Stimulated activated CD8-positive, alpha-beta memory T cell treated with anti-CD3 and anti-CD28 coated beads, Interleukin-7, amount 100 ng/mL, for 48 hours (primary cell): ENCODE data around the gene CLEC2D.
"Not testable (repeated sequence)": the region's sequence is repeated elsewhere in the genome, so short reads cannot be mapped to it uniquely, and the experiment has no call there.

Experiments
- DNase-seq, 2 donors: peaks; one replicate each; pipeline ENCODE4 v3.0.0-alpha.2; 2020; ENCODE audit warnings: low read depth in 1 of 2; ENCODE audit errors: extremely low read depth in 1 of 2

CLEC2D gene

DNA sequence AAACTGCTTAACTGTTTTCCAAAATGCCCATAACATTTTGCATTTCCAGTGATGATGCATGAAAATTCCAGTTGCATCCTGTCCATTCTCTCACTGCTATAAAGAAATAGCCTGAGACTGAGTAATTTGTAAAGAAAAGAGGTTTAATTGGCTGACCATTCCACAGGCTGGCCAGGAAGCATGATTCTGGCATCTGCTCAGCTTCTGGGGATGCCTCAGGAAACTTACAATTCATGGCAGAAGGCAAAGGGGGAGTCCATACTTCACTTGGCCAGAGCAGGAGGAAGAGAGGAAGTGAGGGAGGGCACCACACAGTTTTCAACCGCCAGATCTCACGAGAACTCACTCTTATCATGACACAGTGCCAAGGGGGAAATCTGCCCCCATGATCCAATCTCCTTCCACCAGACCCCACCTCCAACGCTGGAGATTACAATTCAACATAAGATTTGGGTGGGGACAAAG lies 18.2 kb upstream of the CLEC2D start:
- peak; percentile 43 to 67 for DNase-seq

- no peak for DNase-seq
These were observed 9.5 kb upstream of the CLEC2D start for GRCh38 chr12:9660046-9660445.

DNA sequence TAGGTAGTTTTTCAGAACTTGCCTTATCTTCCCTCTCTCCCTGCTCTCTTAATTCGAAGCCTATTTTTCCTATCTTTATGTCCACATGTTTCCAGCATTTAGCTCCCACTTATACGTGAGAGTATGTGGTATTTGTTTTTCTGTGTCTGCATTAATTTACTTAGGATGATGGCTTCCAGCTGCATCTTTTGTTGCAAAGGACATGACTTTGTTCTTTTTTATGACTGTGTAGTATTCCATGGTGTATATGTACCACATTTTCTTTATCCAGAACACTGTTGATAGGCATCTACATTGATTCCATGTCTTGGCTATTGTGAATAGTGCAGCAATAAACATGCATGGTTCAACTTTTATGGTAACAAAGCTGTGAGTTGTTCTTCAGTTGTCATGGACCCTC lies 7.8 kb upstream of the CLEC2D start:
- no peak for DNase-seq

DNA sequence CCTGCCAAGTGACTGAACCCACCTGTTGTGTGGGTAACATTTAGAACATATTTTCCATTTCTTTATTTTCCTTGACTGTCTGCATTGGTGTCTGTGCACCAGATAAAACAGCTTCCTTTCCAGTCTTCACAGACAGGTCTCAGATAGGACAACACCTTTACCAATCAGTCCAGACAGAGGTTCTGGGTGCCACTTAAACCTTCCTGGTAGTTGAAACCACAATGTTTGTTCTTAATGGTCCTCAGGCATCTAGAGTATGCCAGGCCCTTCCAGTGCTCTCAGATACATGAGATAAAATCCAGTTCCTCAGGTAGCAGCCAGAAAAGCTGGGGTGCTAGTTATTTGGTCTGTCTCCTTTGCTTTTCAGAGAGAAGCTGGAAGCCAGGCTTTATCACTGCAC lies 7.0 kb upstream of the CLEC2D start:
- DNase-seq, result no peak

- no peak for DNase-seq
These were observed 1.9 kb upstream of the CLEC2D start for GRCh38 chr12:9667403-9668160.

DNA sequence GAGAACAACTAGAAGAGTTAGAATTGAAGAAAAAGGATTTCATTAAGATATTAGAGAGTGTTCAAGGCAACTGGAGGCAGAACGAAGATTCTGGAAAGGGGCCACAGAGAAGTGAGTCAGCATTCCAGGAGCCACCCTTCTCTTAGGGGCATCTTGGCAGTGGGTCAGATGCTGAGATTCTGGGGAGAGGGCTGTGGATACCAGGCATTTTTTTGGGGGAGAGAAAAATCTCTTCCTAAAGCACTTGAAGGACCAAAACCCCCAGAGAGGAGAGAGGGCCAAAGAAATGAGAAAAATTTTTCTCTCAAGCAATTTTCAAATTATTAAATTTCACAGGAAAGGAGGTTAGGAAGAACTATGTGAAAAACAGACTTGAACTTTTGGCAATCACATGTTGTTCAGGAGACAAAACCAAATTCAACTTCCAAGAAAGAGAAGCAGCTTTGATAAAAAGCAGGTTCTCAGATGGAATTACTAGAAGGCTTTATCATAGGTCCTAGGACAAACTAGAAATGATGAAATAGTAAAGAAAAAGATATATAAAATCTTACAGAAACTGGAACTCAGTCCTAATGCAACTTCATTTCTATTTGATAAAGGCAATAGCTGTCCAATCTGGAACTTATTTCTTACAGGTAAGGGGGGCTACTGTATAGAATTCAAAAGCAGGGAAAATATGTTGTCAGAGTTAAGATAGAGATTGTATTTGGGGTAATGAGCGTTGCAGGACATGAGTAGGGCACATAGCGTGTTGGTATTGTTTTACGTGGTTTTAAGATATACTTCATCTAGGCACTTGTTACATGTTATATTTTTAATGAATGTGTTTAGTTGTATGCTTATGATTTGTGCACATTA lies 1.1 kb upstream of the CLEC2D start:
- no peak for DNase-seq

GRCh38 chr12:9669019-9669326 lies 540 bp upstream of the CLEC2D start:
- no peak for DNase-seq

- not testable (repeated sequence) for DNase-seq
These were observed 2.8 kb downstream of the CLEC2D start for GRCh38 chr12:9672340-9672739.

DNA sequence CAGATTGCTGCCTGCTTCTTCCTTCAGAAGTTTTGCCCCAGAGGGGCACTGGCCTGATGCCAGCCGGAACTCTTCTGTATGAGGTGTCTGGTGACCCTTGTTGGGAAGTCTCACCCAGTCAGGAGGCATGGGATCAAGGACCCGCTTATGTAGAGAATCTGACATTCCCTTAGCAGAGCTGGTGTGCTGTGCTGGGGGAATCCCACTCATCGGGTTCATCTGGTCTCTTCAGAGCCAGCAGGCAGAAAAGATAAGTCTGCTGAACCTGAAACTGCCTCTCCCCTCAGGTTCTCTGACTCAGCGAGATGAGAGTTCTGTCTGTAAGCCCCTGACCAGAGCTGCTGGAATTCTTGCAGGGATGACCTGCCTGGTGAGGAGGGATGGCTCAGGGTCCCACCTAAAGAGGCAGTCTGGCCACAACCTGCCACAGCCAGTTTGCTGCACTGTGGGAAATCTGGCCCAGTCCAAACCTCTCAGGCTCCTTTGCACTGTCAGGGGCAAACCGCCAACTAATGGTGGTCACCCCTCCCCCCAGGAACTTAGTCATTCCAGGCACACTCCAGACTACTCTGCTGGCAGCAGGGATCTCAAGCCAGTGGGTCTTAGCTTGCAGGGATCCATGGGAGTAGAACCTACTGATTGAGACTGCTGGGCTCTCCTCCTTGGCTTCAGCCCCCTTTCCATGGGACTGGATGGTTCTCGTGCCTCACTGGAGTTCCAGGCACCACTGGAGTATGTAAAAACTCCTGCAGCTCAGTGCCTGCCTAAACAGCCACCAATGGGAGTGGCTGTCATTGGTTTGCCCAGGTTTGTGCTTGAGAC lies 4.1 kb downstream of the CLEC2D start:
- peak; percentile 46 to 68 for DNase-seq

DNA sequence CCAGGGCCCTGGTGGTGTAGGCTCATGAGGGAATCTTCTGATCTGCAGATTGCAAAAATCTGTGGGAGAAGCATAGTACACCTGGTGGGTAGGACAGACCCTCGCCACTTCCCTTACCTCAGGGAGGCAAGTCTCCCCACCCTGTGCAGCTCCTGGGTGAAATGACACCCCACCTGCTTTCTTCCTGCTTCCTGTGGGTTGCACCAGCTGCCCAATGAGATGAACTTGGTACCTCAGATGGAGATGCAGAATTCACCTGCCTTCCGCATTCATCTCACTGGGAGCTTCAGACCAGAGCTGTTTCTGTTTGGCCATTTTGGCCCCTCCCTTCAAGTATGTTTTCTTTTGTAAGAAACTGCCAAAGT lies 4.7 kb downstream of the CLEC2D start:
- no peak for DNase-seq

DNA sequence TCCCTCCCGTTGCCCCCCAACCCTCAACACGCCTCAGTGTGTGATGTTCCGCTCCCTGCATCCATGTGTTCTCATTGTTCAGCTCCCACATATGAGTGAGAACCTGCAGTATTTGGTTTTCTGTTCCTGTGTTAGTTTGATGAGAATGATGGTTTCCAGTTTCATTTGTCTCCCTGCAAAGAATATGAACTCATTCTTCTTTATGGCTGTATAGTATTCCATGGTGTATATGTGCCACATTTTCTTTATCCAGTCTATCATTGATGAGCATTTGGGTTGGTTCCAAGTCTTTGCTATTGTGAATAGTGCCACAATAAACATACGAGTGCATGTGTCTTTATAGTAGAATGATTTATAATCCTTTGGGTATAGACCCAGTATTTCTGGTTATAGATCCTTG lies 13.0 kb downstream of the CLEC2D start:
- not testable (repeated sequence) for DNase-seq

DNA sequence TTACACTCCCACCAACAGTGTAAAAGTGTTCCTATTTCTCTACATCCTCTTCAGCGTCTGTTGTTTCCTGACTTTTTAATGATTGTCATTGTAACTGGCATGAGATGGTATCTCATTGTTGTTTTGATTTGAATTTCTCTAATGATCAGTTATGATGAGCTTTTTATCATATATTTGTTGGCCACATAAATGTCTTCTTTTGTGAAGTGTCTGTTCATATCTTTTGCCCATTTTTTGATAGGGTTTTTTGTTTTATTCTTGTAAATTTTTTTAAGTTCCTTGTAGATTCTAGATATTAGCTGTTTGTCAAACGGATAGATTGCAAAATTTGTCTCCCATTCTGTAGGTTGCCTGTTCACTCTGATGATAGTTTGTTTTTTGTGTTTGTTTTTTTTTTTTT lies 13.4 kb downstream of the CLEC2D start:
- DNase-seq, result not testable (repeated sequence)

DNA sequence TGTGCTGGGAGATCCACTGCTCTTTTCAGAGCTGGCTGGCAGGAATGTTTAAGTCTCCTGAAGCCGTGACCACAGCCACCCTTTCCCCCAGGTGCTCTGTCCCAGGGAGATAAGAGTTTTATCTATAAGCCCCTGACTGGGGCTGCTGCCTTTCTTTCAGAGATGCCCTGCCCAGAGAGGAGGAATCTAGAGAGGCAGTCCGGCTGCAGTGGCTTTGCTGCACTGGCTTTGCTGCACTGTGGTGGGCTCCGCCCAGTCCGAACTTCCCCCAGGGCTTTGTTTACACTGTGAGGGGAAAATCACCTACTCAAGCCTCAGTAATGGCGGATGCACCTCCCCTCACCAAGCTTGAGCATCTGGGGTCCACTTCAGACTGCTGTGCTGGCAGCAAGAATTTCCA lies 15.9 kb downstream of the CLEC2D start:
- not testable (repeated sequence) for DNase-seq

GRCh38 chr12:9685915-9686314 lies 16.4 kb downstream of the CLEC2D start:
- no peak for DNase-seq

DNA sequence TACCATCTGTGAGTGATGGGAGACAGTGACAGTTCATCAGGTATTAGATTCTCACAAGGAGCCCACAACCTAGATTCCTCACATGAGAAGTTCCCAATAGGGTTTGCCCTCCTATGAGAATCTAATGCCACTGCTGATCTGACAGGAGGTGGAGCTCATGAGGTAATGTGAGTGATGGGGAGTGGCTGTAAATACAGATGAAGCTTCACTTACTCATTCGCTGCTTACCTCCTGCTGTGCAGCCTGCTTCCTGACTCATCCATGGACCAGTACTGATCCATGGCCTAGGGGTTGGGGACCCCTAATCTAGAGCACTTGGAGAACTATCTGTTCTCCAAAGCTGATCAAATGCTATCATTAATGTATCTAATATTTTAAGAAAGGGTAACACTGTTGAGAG lies 17.7 kb downstream of the CLEC2D start:
- no peak for DNase-seq

- no peak for DNase-seq
These were observed 23.4 kb downstream of the CLEC2D start for GRCh38 chr12:9692909-9693308.

DNA sequence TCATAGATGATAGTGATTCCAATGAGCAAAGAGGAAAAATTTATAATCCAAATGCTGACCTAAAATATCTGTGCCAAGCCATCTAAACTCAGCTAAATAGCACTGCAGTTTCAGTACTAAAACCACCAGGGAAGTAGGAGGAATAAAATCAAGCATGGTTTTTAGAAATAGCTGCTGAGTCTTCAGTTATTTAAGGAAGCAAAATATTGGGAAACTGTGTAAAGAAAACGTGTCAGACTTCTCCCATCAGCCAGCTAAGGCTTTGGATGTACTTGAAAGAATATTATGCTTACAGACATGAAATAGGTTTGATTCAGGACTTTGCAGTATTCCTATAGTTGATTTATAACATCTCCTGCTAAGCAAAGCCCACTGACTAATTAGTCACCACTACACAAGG lies 24.7 kb downstream of the CLEC2D start:
- no peak for DNase-seq

DNA sequence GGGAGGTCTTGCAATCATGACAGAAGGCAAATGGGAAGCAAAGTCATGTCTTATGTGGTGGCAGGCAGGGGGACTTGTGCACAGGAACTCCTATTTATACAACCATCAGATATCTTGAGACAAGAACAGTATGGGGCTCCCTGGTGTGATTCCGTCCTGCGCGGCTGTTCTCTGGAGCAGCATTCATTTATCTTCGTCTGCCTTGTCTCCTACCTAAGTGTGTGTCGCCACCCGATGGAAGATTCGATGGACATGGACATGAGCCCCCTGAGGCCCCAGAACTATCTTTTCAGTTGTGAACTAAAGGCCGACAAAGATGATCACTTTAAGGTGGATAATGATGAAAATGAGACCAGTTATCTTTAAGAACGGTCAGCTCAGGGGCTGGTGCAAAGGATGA lies 25.6 kb downstream of the CLEC2D start:
- DNase-seq, result not testable (repeated sequence)

DNA sequence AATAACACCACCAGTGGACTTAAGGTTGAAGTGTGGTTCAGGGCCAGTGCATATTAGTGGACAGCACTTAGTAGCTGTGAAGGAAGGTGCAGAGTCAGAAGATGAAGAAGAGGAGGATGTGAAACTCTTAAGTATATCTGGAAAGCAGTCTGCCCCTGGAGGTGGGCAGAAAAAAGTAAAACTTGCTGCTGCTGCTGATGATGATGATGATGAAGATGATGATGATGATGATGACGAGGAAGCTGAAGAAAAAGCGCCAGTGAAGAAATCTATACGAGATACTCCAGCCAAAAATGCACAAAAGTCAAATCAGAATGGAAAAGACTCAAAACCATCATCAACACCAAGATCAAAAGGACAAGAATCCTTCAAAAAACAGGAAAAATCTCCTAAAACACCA lies 26.1 kb downstream of the CLEC2D start:
- DNase-seq, result not testable (repeated sequence)

- DNase-seq, result no peak
These were observed 28.1 kb downstream of the CLEC2D start for GRCh38 chr12:9697619-9698018.

GRCh38 chr12:9698681-9699080 lies 29.2 kb downstream of the CLEC2D start:
- DNase-seq, result no peak
